ENCODE data around the gene PVRIG.
"Not testable (repeated sequence)": the region's sequence is repeated elsewhere in the genome, so short reads cannot be mapped to it uniquely, and the experiment has no call there.

- TF ChIP-seq CTCF (IDR thresholded peaks at IDR 0.05; ENCODE audit: control extremely low read depth in 1 of 3, insufficient read depth in 1 of 3, low read depth in 1 of 3, low read length in 3 of 3); CEBPB (IDR thresholded peaks at IDR 0.05; ENCODE audit: low read depth, low read length); MAFK (IDR thresholded peaks at IDR 0.05; ENCODE audit: low read depth, low read length); TBP (IDR thresholded peaks at IDR 0.05; ENCODE audit: low read depth, low read length); ZNF274 (IDR thresholded peaks at IDR 0.05; ENCODE audit: borderline replicate concordance, extremely low read depth, low read length); POLR2A (IDR thresholded peaks at IDR 0.05; ENCODE audit: control extremely low read depth in 1 of 2, low read depth in 2 of 2, low read length in 2 of 2); GABPA (IDR thresholded peaks at IDR 0.05; ENCODE audit: borderline replicate concordance, insufficient read depth, low read length): not testable (repeated sequence)
These were observed 23.8 kb upstream of the PVRIG start for GRCh38 chr7:100195901-100196322.
